ENCODE results near the gene RNASE9.

The RNASE9 gene

DNA sequence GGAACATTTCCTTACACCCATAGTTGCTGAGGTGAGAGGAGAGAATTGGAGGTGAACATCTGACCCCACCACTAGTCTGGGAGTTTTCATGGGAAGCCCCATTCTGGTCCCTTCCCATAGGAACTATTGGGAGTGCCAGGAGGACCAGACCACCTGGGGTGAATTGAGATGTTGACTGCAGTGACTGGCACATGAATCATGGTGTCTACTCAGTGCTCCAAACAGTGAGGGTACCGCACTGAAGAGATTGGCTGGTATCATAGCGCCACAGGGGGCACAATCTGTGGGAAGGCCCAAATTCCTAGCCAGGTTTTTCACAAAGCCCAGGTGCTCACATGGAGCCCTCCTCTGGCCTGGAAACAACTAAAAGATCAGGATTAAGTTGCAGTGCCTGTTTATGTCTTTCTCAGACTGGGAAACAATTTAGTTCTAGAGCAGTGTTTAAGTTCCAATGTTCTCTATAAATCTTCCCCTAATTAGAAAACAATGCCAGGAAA lies 3.7 kb upstream of the RNASE9 start:
- ChIA-PET POLR2A (no interaction called here), CTCF (no interaction called here)
- no peak for DNase-seq (ENCODE audit: extremely low spot score)
- TF ChIP-seq, protein P1, sequence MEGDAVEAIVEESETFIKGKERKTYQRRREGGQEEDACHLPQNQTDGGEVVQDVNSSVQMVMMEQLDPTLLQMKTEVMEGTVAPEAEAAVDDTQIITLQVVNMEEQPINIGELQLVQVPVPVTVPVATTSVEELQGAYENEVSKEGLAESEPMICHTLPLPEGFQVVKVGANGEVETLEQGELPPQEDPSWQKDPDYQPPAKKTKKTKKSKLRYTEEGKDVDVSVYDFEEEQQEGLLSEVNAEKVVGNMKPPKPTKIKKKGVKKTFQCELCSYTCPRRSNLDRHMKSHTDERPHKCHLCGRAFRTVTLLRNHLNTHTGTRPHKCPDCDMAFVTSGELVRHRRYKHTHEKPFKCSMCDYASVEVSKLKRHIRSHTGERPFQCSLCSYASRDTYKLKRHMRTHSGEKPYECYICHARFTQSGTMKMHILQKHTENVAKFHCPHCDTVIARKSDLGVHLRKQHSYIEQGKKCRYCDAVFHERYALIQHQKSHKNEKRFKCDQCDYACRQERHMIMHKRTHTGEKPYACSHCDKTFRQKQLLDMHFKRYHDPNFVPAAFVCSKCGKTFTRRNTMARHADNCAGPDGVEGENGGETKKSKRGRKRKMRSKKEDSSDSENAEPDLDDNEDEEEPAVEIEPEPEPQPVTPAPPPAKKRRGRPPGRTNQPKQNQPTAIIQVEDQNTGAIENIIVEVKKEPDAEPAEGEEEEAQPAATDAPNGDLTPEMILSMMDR (IDR thresholded peaks at IDR 0.05; ENCODE audit: control extremely low read depth, extremely low read depth, low read depth, missing control alignments): no peak

DNA sequence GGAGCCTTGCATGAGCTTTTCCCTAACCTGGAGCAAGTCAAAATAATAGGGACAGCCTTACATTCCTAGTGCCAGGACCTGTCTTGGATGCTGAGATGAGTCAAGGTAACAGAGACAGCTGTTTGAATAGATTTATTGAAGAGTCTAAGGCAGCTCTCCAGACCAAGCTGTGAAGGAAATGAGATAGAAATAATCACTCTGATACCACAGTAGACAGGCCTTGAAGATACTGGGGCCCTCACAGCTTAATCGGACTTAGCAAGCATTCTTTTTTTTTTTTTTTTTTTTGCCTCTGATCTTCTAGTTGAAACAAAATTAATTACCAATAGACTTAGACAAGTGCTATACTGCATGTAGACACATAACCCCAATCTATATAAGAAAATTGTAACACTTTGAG lies 3.1 kb upstream of the RNASE9 start:
- TF ChIP-seq, protein P1 (IDR thresholded peaks at IDR 0.05; ENCODE audit: control extremely low read depth, extremely low read depth, low read depth, missing control alignments): no peak
- DNase-seq (ENCODE audit: extremely low spot score): no peak
- POLR2A ChIA-PET: no interaction called here
- CTCF ChIA-PET: no interaction called here

DNA sequence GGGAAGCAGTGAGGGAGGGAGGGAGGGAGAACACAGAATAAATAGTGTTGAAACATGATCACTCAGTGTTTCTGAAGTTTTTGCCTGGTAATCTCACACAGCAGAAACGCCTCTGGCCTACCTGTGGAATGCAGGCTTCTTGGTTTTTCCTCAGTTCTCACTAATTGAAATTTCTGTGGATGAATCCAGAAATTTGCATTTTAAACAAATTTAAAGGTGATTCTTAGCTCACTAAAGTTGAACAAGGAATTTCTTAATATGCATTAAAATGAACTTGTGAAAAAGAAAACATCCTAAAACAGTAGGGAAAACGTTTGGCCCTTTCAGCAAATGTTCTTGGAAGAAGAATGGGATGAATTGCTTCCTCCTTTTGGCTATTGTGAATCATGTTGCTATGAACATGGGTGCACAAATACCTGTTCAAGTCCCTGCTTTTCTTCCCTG lies 1.4 kb downstream of the RNASE9 start:
- DNase-seq (ENCODE audit: extremely low spot score): no peak
- TF ChIP-seq, protein P1 (IDR thresholded peaks at IDR 0.05; ENCODE audit: control extremely low read depth, extremely low read depth, low read depth, missing control alignments): no peak
- ChIA-PET CTCF (no interaction called here), POLR2A (no interaction called here)

DNA sequence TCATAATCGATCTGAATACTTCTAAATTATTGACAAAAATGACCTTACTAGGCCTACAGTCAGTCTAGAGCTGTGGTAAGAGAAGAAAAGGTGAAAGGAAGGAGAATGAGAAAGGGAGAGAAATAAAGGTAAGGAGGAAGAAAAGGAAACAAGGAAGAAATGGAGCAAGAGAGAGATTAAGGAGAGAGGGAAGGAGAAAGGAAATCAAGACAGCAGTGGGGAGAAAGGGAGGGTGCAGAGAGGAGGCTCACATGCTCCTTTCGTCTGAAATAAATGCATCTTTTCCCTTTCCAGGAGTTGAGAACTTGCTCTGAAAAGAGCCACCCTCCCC lies 3.7 kb downstream of the RNASE9 start:
- DNase-seq (ENCODE audit: extremely low spot score): no peak
- POLR2A ChIA-PET: no interaction called here
- TF ChIP-seq, protein P1 (IDR thresholded peaks at IDR 0.05; ENCODE audit: control extremely low read depth, extremely low read depth, low read depth, missing control alignments): no peak
- CTCF ChIA-PET: interaction anchor here (1.3 kb wide), 1 partner anchor 30 kb away, joined by 4 read pairs; no protein-coding TSS in a partner anchor

DNA sequence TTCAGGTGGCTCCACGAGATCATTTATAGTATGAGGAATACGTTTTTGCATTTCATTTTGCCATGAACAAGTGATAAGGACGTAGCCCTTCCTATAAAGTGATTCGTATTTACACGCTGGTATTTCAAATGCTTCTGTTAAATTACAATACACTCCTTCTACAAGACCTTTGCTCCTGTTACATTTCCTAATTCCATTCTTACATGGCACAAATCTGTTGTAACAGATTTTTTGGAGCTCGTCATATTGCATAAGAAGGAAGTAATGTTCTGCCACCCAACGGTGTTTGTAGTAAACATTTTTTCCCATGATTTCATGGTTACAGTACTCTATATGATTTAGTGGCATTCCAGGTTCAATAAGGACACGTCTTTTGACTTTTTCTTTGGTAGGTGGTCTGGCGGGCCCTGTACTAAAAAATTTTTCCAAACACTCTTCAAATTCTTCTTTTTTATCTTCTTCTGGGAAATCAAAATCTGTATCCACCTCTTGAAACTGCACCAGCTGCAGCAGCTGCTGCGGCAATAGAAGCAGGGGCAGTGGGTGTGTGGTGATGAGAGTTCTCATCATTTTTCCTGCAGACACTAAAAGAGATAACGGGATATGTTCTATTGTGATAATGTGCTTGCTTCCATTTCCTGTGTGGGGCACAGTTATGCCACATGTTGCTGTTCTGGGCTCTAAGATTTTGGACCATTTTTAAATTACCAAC lies 4.2 kb downstream of the RNASE9 start:
- DNase-seq (ENCODE audit: extremely low spot score): no peak
- TF ChIP-seq, protein P1 (IDR thresholded peaks at IDR 0.05; ENCODE audit: control extremely low read depth, extremely low read depth, low read depth, missing control alignments): no peak
- ChIA-PET POLR2A (no interaction called here), CTCF (interaction anchor here (1.3 kb wide), 1 partner anchor 30 kb away, joined by 4 read pairs; no protein-coding TSS in a partner anchor)

DNA sequence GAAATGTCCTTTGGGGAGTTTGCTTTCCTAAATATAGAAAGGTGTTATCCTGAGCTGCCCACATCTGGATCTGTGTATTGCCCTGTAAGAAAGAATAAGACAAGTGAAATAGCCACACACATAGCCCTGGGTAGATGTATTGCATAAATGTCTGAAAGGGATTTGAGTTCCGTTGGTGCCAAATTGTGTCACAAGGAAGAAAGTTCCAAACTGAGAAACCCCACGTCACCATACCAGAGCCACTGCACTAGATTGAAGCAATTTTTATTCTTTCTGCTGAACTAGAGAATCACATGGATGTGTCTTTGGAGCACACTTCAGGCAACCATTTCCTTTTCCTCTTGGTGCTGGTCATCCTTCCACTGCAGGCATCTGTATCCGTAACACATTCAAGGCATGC lies 5.0 kb downstream of the RNASE9 start:
- TF ChIP-seq, protein P1 (IDR thresholded peaks at IDR 0.05; ENCODE audit: control extremely low read depth, extremely low read depth, low read depth, missing control alignments): no peak
- no peak for DNase-seq (ENCODE audit: extremely low spot score)
- ChIA-PET CTCF (no interaction called here), POLR2A (no interaction called here)

Data from GM10248 (cell line).